Measurements from ENCODE around the gene KLHL26.

KLHL26 gene

GRCh38 chr19:18687740-18688465 lies 51.1 kb downstream of the KLHL26 start:
- no peak for DNase-seq (ENCODE audit: low read depth)
- TF ChIP-seq CTCF (IDR thresholded peaks at IDR 0.05; ENCODE audit: control insufficient read depth, extremely low read depth, insufficient read depth): no peak
- H3K4me3 ChIP-seq (ENCODE audit: low read depth, low read length): no peak overlapping the region

GRCh38 chr19:18696023-18696422 lies 59.2 kb downstream of the KLHL26 start:
- no peak for DNase-seq (ENCODE audit: low read depth)

GRCh38 chr19:18697680-18698079 lies 60.9 kb downstream of the KLHL26 start:
- H3K4me3 ChIP-seq (ENCODE audit: low read depth, low read length): no peak overlapping the region
- peak; percentile 79 for DNase-seq (ENCODE audit: low read depth)
- no peak for TF ChIP-seq CTCF (IDR thresholded peaks at IDR 0.05; ENCODE audit: control insufficient read depth, extremely low read depth, insufficient read depth)

More at GRCh38 chr19:18696023-18696422, 59.2 kb downstream of the KLHL26 start:
- no peak for TF ChIP-seq CTCF (IDR thresholded peaks at IDR 0.05; ENCODE audit: control insufficient read depth, extremely low read depth, insufficient read depth)
- H3K4me3 ChIP-seq (ENCODE audit: low read depth, low read length): no peak overlapping the region

GRCh38 chr19:18698321-18699167 lies 61.7 kb downstream of the KLHL26 start:
- DNase-seq (ENCODE audit: low read depth): peak; percentile 79
- no peak for TF ChIP-seq CTCF (IDR thresholded peaks at IDR 0.05; ENCODE audit: control insufficient read depth, extremely low read depth, insufficient read depth)
- H3K4me3 ChIP-seq (ENCODE audit: low read depth, low read length): no peak overlapping the region

- TF ChIP-seq CTCF (IDR thresholded peaks at IDR 0.05; ENCODE audit: control insufficient read depth, extremely low read depth, insufficient read depth): no peak
- no peak overlapping the region for H3K4me3 ChIP-seq (ENCODE audit: low read depth, low read length)
- DNase-seq (ENCODE audit: low read depth): no peak
Observed at GRCh38 chr19:18699403-18700054, 62.7 kb downstream of the KLHL26 start.

- H3K4me3 ChIP-seq (ENCODE audit: low read depth, low read length): peak overlapping the region; percentile 32
- peak; percentile 78 for DNase-seq (ENCODE audit: low read depth)
- no peak for TF ChIP-seq CTCF (IDR thresholded peaks at IDR 0.05; ENCODE audit: control insufficient read depth, extremely low read depth, insufficient read depth)
Observed at GRCh38 chr19:18700501-18701249, 63.8 kb downstream of the KLHL26 start.
